ENCODE data around the gene F12.

Gene F12

DNA sequence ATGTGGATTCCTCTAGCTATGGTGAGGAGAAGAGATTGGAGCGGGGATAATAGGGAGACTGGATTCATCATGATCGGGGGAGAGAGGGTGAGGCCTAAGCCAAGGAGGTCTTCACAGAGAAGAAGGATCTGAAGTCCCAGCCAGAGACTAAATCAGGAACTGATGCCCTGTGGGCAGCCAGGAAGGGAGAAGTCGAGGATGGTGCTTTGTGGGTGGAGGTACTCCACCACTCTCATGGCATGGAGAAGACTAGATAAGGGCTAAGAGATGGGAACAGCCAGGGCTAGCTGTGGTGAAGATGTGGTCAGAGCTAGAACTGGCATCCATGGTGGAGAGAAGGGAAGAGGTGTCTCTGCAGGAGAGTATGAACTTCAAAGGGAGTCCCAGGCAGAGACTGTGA is 54.7 kb downstream of the F12 start:
- POLR2A ChIA-PET: interaction anchor here (0.7 kb wide), 1 partner anchor 16 kb away, joined by 3 read pairs; no protein-coding TSS in a partner anchor
- no peaks in the 10 kb centered on the region for H3K9me3 ChIP-seq (ENCODE audit: control insufficient read depth, insufficient read depth, low read depth, low read length)
- no peak overlapping the region for H3K4me3 ChIP-seq (ENCODE audit: low read depth, low read length)
- CTCF ChIA-PET: no interaction called here
- TF ChIP-seq, protein P1, sequence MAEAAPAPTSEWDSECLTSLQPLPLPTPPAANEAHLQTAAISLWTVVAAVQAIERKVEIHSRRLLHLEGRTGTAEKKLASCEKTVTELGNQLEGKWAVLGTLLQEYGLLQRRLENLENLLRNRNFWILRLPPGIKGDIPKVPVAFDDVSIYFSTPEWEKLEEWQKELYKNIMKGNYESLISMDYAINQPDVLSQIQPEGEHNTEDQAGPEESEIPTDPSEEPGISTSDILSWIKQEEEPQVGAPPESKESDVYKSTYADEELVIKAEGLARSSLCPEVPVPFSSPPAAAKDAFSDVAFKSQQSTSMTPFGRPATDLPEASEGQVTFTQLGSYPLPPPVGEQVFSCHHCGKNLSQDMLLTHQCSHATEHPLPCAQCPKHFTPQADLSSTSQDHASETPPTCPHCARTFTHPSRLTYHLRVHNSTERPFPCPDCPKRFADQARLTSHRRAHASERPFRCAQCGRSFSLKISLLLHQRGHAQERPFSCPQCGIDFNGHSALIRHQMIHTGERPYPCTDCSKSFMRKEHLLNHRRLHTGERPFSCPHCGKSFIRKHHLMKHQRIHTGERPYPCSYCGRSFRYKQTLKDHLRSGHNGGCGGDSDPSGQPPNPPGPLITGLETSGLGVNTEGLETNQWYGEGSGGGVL (tag by site-specific recombination; IDR thresholded peaks at IDR 0.05): no peak
- TF ChIP-seq ZFP3 (tag by site-specific recombination; IDR thresholded peaks at IDR 0.05; ENCODE audit: low read depth) (no peak), ZNF223 (tag by site-specific recombination; IDR thresholded peaks at IDR 0.05) (no peak), ZNF514 (tag by site-specific recombination; IDR thresholded peaks at IDR 0.05) (no peak), ZNF701 (tag by site-specific recombination; IDR thresholded peaks at IDR 0.05) (no peak), ZNF19 (tag by site-specific recombination; IDR thresholded peaks at IDR 0.05; ENCODE audit: low read depth) (no peak), ZNF501 (tag by site-specific recombination; IDR thresholded peaks at IDR 0.05) (no peak), ZNF274 (IDR thresholded peaks at IDR 0.05; ENCODE audit: low read length) (no peak), ZNF274 (tag by site-specific recombination; IDR thresholded peaks at IDR 0.05; ENCODE audit: borderline replicate concordance) (no peak), KLF7 (tag by site-specific recombination; IDR thresholded peaks at IDR 0.05; ENCODE audit: borderline replicate concordance) (no peak), ZBTB21 (tag by site-specific recombination; IDR thresholded peaks at IDR 0.05) (no peak), ZSCAN18 (tag by site-specific recombination; IDR thresholded peaks at IDR 0.05) (no peak), ZNF157 (tag by site-specific recombination; IDR thresholded peaks at IDR 0.05) (no peak), ZNF629 (tag by site-specific recombination; IDR thresholded peaks at IDR 0.05) (no peak), ZNF114 (tag by site-specific recombination; IDR thresholded peaks at IDR 0.05) (no peak), GLI4 (tag by site-specific recombination; IDR thresholded peaks at IDR 0.05) (no peak)
- H3K36me3 ChIP-seq (ENCODE audit: control insufficient read depth in 2 of 2, insufficient read depth in 1 of 2, low read length in 2 of 2): peaks cover 0 to 7% of the 10 kb centered on the region in 2 experiments; a peak in 1 of 3 replicates
- H3K27ac ChIP-seq (ENCODE audit: extremely low read depth, low read depth, low read length): no peak overlapping the region
- H3K4me1 ChIP-seq (ENCODE audit: control insufficient read depth, insufficient read depth, low read length): peaks cover 10% of the 10 kb centered on the region; the same call in 1 of the 2 replicates

- Histone ChIP-seq H3K4me3 (ENCODE audit: low read depth, low read length) (no peak overlapping the region), H3K36me3 (ENCODE audit: control insufficient read depth in 2 of 2, insufficient read depth in 1 of 2, low read length in 2 of 2) (peaks cover 0 to 11% of the 10 kb centered on the region in 2 experiments; a peak in 1 of 3 replicates), H3K9me3 (ENCODE audit: control insufficient read depth, insufficient read depth, low read depth, low read length) (no peaks in the 10 kb centered on the region), H3K4me1 (ENCODE audit: control insufficient read depth, insufficient read depth, low read length) (peaks cover 14% of the 10 kb centered on the region; the same call in 1 of the 2 replicates), H3K27ac (ENCODE audit: extremely low read depth, low read depth, low read length) (no peak overlapping the region)
- CTCF ChIA-PET: interaction anchor here (0.7 kb wide), 1 partner anchor 71 kb away, joined by 3 read pairs; no protein-coding TSS in a partner anchor
- no peak for TF ChIP-seq ZNF19 (tag by site-specific recombination; IDR thresholded peaks at IDR 0.05; ENCODE audit: low read depth)
- TF ChIP-seq ZNF747 (tag by site-specific recombination; IDR thresholded peaks at IDR 0.05): no peak
- TF ChIP-seq SP7 (tag by site-specific recombination; IDR thresholded peaks at IDR 0.05): no peak
- TF ChIP-seq ZNF274 (IDR thresholded peaks at IDR 0.05; ENCODE audit: low read length): no peak
- TF ChIP-seq ZNF274 (tag by site-specific recombination; IDR thresholded peaks at IDR 0.05; ENCODE audit: borderline replicate concordance): no peak
- no peak for TF ChIP-seq ZFP69B (tag by site-specific recombination; IDR thresholded peaks at IDR 0.05)
- TF ChIP-seq ZBTB20 (tag by site-specific recombination; IDR thresholded peaks at IDR 0.05): no peak
- peak; percentile 82 for TF ChIP-seq ZFP3 (tag by site-specific recombination; IDR thresholded peaks at IDR 0.05; ENCODE audit: low read depth)
- TF ChIP-seq GLI4 (tag by site-specific recombination; IDR thresholded peaks at IDR 0.05): no peak
- no peak for TF ChIP-seq CTCF (tag by site-specific recombination; IDR thresholded peaks at IDR 0.05)
- POLR2A ChIA-PET: interaction anchor here (0.7 kb wide), 1 partner anchor 16 kb away, joined by 3 read pairs; no protein-coding TSS in a partner anchor
Observed at GRCh38 chr5:177354256-177354655, 55.1 kb downstream of the F12 start.

All from HEK293 (cell line).